ENCODE results near the gene GPR42.
A peak's percentile ranks its signal among the peaks of the same experiment; 100 is the strongest.

GPR42 gene

GRCh38 chr19:35370722-35371121 lies at the start of gene GPR42:
Gene GPR42, plus strand, starts transcription at chr19:35371068. Its CDS starts 292 bp downstream, at chr19:35371360.
- peaks cover 5% of the 10 kb centered on the region for H3K9me3 Mint-ChIP-seq
- H3K27me3 Mint-ChIP-seq: peaks cover 3% of the 10 kb centered on the region
- DNase-seq (ENCODE audit: low spot score in 2 of 2) (no peak), ATAC-seq (ENCODE audit: low read depth) (no peak)
- peaks cover 2% of the 10 kb centered on the region for H3K36me3 Mint-ChIP-seq
- peaks cover 15% of the 10 kb centered on the region for H3K4me1 Mint-ChIP-seq
- H3K27ac Mint-ChIP-seq: no peak within 1 kb of the TSS
- no peak within 1 kb of the TSS for H3K4me3 Mint-ChIP-seq

- no peak for DNase-seq (ENCODE audit: low spot score in 2 of 2)
These were observed 49.6 kb upstream of the GPR42 start for GRCh38 chr19:35321291-35321690.

GRCh38 chr19:35322014-35322413 lies 48.9 kb upstream of the GPR42 start:
- Mint-ChIP-seq H3K4me3 (no peak overlapping the region), H3K36me3 (peaks cover 2% of the 10 kb centered on the region), H3K27me3 (no peaks in the 10 kb centered on the region), H3K27ac (peak overlapping the region; percentile 93), H3K4me1 (peaks cover 64% of the 10 kb centered on the region), H3K9me3 (no peaks in the 10 kb centered on the region)
- DNase-seq (ENCODE audit: low spot score in 2 of 2) (no peak), ATAC-seq (ENCODE audit: low read depth) (no peak)

More at GRCh38 chr19:35321291-35321690, 49.6 kb upstream of the GPR42 start:
- peak; percentile 12 for ATAC-seq (ENCODE audit: low read depth)
- Mint-ChIP-seq H3K4me1 (peaks cover 67% of the 10 kb centered on the region), H3K27me3 (no peaks in the 10 kb centered on the region), H3K4me3 (no peak overlapping the region), H3K27ac (peak overlapping the region; percentile 93), H3K9me3 (no peaks in the 10 kb centered on the region), H3K36me3 (peaks cover 2% of the 10 kb centered on the region)

- peaks cover 12% of the 10 kb centered on the region for H3K36me3 Mint-ChIP-seq
- H3K4me1 Mint-ChIP-seq: peaks cover 48% of the 10 kb centered on the region
- no peak for DNase-seq (ENCODE audit: low spot score in 2 of 2)
- H3K4me3 Mint-ChIP-seq: no peak overlapping the region
- H3K27ac Mint-ChIP-seq: no peak overlapping the region
- ATAC-seq (ENCODE audit: low read depth): no peak
- no peaks in the 10 kb centered on the region for H3K9me3 Mint-ChIP-seq
- H3K27me3 Mint-ChIP-seq: no peaks in the 10 kb centered on the region
These were observed 43.2 kb upstream of the GPR42 start for GRCh38 chr19:35327642-35328041.

- Mint-ChIP-seq H3K27me3 (no peaks in the 10 kb centered on the region), H3K36me3 (peaks cover 20% of the 10 kb centered on the region), H3K27ac (peak within 1 kb of the TSS; percentile 91), H3K4me3 (peak within 1 kb of the TSS; percentile 99), H3K9me3 (no peaks in the 10 kb centered on the region), H3K4me1 (peaks cover 53% of the 10 kb centered on the region)
- DNase-seq (ENCODE audit: low spot score in 2 of 2) (peak; percentile 68 to 78), ATAC-seq (ENCODE audit: low read depth) (peak; percentile 64)
These were observed 42.0 kb upstream of the GPR42 start, which contains the start of gene CD22 for GRCh38 chr19:35328851-35329285. Gene CD22, plus strand, starts transcription at chr19:35329187. Its CDS starts 2,854 bp downstream, at chr19:35332041.

GRCh38 chr19:35329323-35329722 lies 41.5 kb upstream of the GPR42 start:
- Mint-ChIP-seq H3K4me3 (peak overlapping the region; percentile 99), H3K9me3 (no peaks in the 10 kb centered on the region), H3K27ac (peak overlapping the region; percentile 91), H3K36me3 (peaks cover 23% of the 10 kb centered on the region), H3K27me3 (no peaks in the 10 kb centered on the region), H3K4me1 (peaks cover 53% of the 10 kb centered on the region)
- DNase-seq (ENCODE audit: low spot score in 2 of 2) (no peak), ATAC-seq (ENCODE audit: low read depth) (peak; percentile 6)

GRCh38 chr19:35330475-35330874 lies 40.4 kb upstream of the GPR42 start:
- peak overlapping the region; percentile 99 for H3K4me3 Mint-ChIP-seq
- H3K27me3 Mint-ChIP-seq: no peaks in the 10 kb centered on the region
- ATAC-seq (ENCODE audit: low read depth) (peak; percentile 87), DNase-seq (ENCODE audit: low spot score in 2 of 2) (peak; percentile 74 to 89)
- peaks cover 26% of the 10 kb centered on the region for H3K36me3 Mint-ChIP-seq
- no peaks in the 10 kb centered on the region for H3K9me3 Mint-ChIP-seq
- H3K27ac Mint-ChIP-seq: peak overlapping the region; percentile 91
- H3K4me1 Mint-ChIP-seq: peaks cover 51% of the 10 kb centered on the region

GRCh38 chr19:35331551-35332214 lies 39.2 kb upstream of the GPR42 start:
- Mint-ChIP-seq H3K4me1 (peaks cover 54% of the 10 kb centered on the region), H3K27ac (peak overlapping the region; percentile 91), H3K36me3 (peaks cover 31% of the 10 kb centered on the region), H3K4me3 (peak overlapping the region; percentile 99), H3K27me3 (no peaks in the 10 kb centered on the region), H3K9me3 (no peaks in the 10 kb centered on the region)
- no peak for DNase-seq (ENCODE audit: low spot score in 2 of 2)
- ATAC-seq (ENCODE audit: low read depth): no peak

- no peaks in the 10 kb centered on the region for H3K9me3 Mint-ChIP-seq
- ATAC-seq (ENCODE audit: low read depth) (no peak), DNase-seq (ENCODE audit: low spot score in 2 of 2) (no peak)
- peak overlapping the region; percentile 91 for H3K27ac Mint-ChIP-seq
- peaks cover 40% of the 10 kb centered on the region for H3K36me3 Mint-ChIP-seq
- H3K27me3 Mint-ChIP-seq: no peaks in the 10 kb centered on the region
- peak overlapping the region; percentile 99 for H3K4me3 Mint-ChIP-seq
- H3K4me1 Mint-ChIP-seq: peaks cover 61% of the 10 kb centered on the region
These were observed 38.1 kb upstream of the GPR42 start for GRCh38 chr19:35332817-35333216.

- DNase-seq (ENCODE audit: low spot score in 2 of 2) (no peak), ATAC-seq (ENCODE audit: low read depth) (no peak)
- H3K27me3 Mint-ChIP-seq: no peaks in the 10 kb centered on the region
- H3K36me3 Mint-ChIP-seq: peaks cover 40% of the 10 kb centered on the region
- no peaks in the 10 kb centered on the region for H3K9me3 Mint-ChIP-seq
- peak overlapping the region; percentile 91 for H3K27ac Mint-ChIP-seq
- H3K4me3 Mint-ChIP-seq: peak overlapping the region; percentile 99
- H3K4me1 Mint-ChIP-seq: peaks cover 57% of the 10 kb centered on the region
These were observed 36.6 kb upstream of the GPR42 start for GRCh38 chr19:35334144-35334753.

GRCh38 chr19:35336166-35336955 lies 34.5 kb upstream of the GPR42 start:
- peak overlapping the region; percentile 88 for H3K27ac Mint-ChIP-seq
- H3K9me3 Mint-ChIP-seq: no peaks in the 10 kb centered on the region
- peaks cover 50% of the 10 kb centered on the region for H3K4me1 Mint-ChIP-seq
- H3K4me3 Mint-ChIP-seq: peak overlapping the region; percentile 82
- peaks cover 41% of the 10 kb centered on the region for H3K36me3 Mint-ChIP-seq
- no peaks in the 10 kb centered on the region for H3K27me3 Mint-ChIP-seq
- DNase-seq (ENCODE audit: low spot score in 2 of 2) (no peak), ATAC-seq (ENCODE audit: low read depth) (no peak)

- peak; percentile 43 for ATAC-seq (ENCODE audit: low read depth)
- H3K27me3 Mint-ChIP-seq: no peaks in the 10 kb centered on the region
These were observed 33.5 kb upstream of the GPR42 start for GRCh38 chr19:35337097-35337983.

GRCh38 chr19:35337984-35338296 lies 32.9 kb upstream of the GPR42 start:
- no peak overlapping the region for H3K4me3 Mint-ChIP-seq
- peaks cover 46% of the 10 kb centered on the region for H3K4me1 Mint-ChIP-seq
- DNase-seq (ENCODE audit: low spot score in 2 of 2) (no peak), ATAC-seq (ENCODE audit: low read depth) (no peak)
- H3K36me3 Mint-ChIP-seq: peaks cover 42% of the 10 kb centered on the region
- H3K9me3 Mint-ChIP-seq: no peaks in the 10 kb centered on the region
- peak overlapping the region; percentile 88 for H3K27ac Mint-ChIP-seq
- no peaks in the 10 kb centered on the region for H3K27me3 Mint-ChIP-seq

More at GRCh38 chr19:35337097-35337983, 33.5 kb upstream of the GPR42 start:
- peak overlapping the region; percentile 82 for H3K4me3 Mint-ChIP-seq
- DNase-seq (ENCODE audit: low spot score in 2 of 2): no peak
- H3K36me3 Mint-ChIP-seq: peaks cover 42% of the 10 kb centered on the region
- H3K27ac Mint-ChIP-seq: peak overlapping the region; percentile 88
- no peaks in the 10 kb centered on the region for H3K9me3 Mint-ChIP-seq
- peaks cover 49% of the 10 kb centered on the region for H3K4me1 Mint-ChIP-seq

All from memory B cell (primary cell).